Hepatocyte (in vitro differentiated cells): ENCODE data around the gene SLC25A28.

Source experiments
- CTCF ChIP-seq: fragments of 200-600 bp; sonication (generic); IDR thresholded peaks from 2 replicates; pipeline ENCODE4 v1.5.1; 2016; ENCODE audit warnings: antibody characterized with exemption, mild to moderate bottlenecking; ENCODE audit not compliant: poor library complexity
- EZH2 ChIP-seq: fragments of 200-600 bp; sonication (generic); IDR thresholded peaks from 2 replicates; pipeline ENCODE4 v1.6.1; 2016; ENCODE audit warnings: antibody characterized with exemption, mild to moderate bottlenecking, borderline replicate concordance
- EZH2phosphoT487 ChIP-seq: fragments of 200-600 bp; sonication (generic); IDR thresholded peaks from one replicate; pipeline ENCODE4 v1.6.1; 2018; ENCODE audit warnings: antibody characterized with exemption, mild to moderate bottlenecking, low read depth, moderate library complexity; ENCODE audit not compliant: unreplicated experiment, severe bottlenecking

GRCh38 chr10:99582255-99582770 lies 37.9 kb downstream of the SLC25A28 start:
- no peak for TF ChIP-seq CTCF
- no peak for TF ChIP-seq EZH2phosphoT487
- TF ChIP-seq EZH2 = no peak
